ENCODE data around the gene MFAP2. TPM values are rescaled to one million over a fixed set of nuclear protein-coding genes. Genes with fewer than 3 reads are reported as not detected.

MFAP2 gene
- polyA plus RNA-seq (2012; ENCODE audit: insufficient read length, low read depth): 0.49 TPM

- TF ChIP-seq REST (IDR thresholded peaks at IDR 0.05; ENCODE audit: insufficient read depth in 1 of 2, low read depth in 2 of 2, low read length in 2 of 2): no peak
Observed at GRCh38 chr1:16980473-16981268, at the start of gene MFAP2. TSS of gene MFAP2 (minus strand) at chr1:16980620. CDS start at chr1:16978273, 2,347 bp downstream.

GRCh38 chr1:17030206-17030605, 49.8 kb upstream of the MFAP2 start:
- TF ChIP-seq REST (IDR thresholded peaks at IDR 0.05; ENCODE audit: insufficient read depth in 1 of 2, low read depth in 2 of 2, low read length in 2 of 2) (no peak), FOXP2 (optimal IDR thresholded peaks at IDR 0.05; ENCODE audit: borderline replicate concordance, extremely low read depth, extremely low read length, insufficient read depth) (no peak), POLR2AphosphoS5 (IDR thresholded peaks at IDR 0.05; ENCODE audit: low read depth, low read length) (no peak), SIN3A (IDR thresholded peaks at IDR 0.05; ENCODE audit: borderline replicate concordance, insufficient read depth, low read length) (no peak), TAF1 (IDR thresholded peaks at IDR 0.05; ENCODE audit: borderline replicate concordance, insufficient read depth, low read length) (no peak)

- no peak for TF ChIP-seq TAF1 (IDR thresholded peaks at IDR 0.05; ENCODE audit: borderline replicate concordance, insufficient read depth, low read length)
- no peak for TF ChIP-seq REST (IDR thresholded peaks at IDR 0.05; ENCODE audit: insufficient read depth in 1 of 2, low read depth in 2 of 2, low read length in 2 of 2)
- no peak for TF ChIP-seq SIN3A (IDR thresholded peaks at IDR 0.05; ENCODE audit: borderline replicate concordance, insufficient read depth, low read length)
- TF ChIP-seq FOXP2 (optimal IDR thresholded peaks at IDR 0.05; ENCODE audit: borderline replicate concordance, extremely low read depth, extremely low read length, insufficient read depth): no peak
- TF ChIP-seq POLR2AphosphoS5 (IDR thresholded peaks at IDR 0.05; ENCODE audit: low read depth, low read length): no peak
Observed at GRCh38 chr1:17028662-17029188, 48.3 kb upstream of the MFAP2 start.

- TF ChIP-seq FOXP2 (optimal IDR thresholded peaks at IDR 0.05; ENCODE audit: borderline replicate concordance, extremely low read depth, extremely low read length, insufficient read depth): no peak
- TF ChIP-seq POLR2AphosphoS5 (IDR thresholded peaks at IDR 0.05; ENCODE audit: low read depth, low read length): no peak
- no peak for TF ChIP-seq REST (IDR thresholded peaks at IDR 0.05; ENCODE audit: insufficient read depth in 1 of 2, low read depth in 2 of 2, low read length in 2 of 2)
- no peak for TF ChIP-seq TAF1 (IDR thresholded peaks at IDR 0.05; ENCODE audit: borderline replicate concordance, insufficient read depth, low read length)
- no peak for TF ChIP-seq SIN3A (IDR thresholded peaks at IDR 0.05; ENCODE audit: borderline replicate concordance, insufficient read depth, low read length)
Observed at GRCh38 chr1:17027900-17028299, 47.5 kb upstream of the MFAP2 start.

Data from PFSK-1 (cell line).